Stimulated activated CD4-positive, alpha-beta T cell treated with anti-CD3 and anti-CD28 coated beads, Interleukin-12 subunit alpha, Interleukin-12 subunit beta, amount 100 ng/mL, for 24 hours (primary cell): ENCODE data around the gene MYL10.
A peak's percentile ranks its signal among the peaks of the same experiment; 100 is the strongest.
"Not testable (repeated sequence)": the region's sequence is repeated elsewhere in the genome, so short reads cannot be mapped to it uniquely, and the experiment has no call there.

Experiments used
- DNase-seq, 2 experiments: peaks; one replicate each; pipeline ENCODE4 v3.0.0-alpha.2; 2020; ENCODE audit warnings: low read depth in 2 of 2

Gene MYL10

GRCh38 chr7:101618916-101619315, 10.2 kb downstream of the MYL10 start:
- DNase-seq, result no peak

GRCh38 chr7:101618207-101618839, 10.8 kb downstream of the MYL10 start:
- DNase-seq, result no peak

DNA sequence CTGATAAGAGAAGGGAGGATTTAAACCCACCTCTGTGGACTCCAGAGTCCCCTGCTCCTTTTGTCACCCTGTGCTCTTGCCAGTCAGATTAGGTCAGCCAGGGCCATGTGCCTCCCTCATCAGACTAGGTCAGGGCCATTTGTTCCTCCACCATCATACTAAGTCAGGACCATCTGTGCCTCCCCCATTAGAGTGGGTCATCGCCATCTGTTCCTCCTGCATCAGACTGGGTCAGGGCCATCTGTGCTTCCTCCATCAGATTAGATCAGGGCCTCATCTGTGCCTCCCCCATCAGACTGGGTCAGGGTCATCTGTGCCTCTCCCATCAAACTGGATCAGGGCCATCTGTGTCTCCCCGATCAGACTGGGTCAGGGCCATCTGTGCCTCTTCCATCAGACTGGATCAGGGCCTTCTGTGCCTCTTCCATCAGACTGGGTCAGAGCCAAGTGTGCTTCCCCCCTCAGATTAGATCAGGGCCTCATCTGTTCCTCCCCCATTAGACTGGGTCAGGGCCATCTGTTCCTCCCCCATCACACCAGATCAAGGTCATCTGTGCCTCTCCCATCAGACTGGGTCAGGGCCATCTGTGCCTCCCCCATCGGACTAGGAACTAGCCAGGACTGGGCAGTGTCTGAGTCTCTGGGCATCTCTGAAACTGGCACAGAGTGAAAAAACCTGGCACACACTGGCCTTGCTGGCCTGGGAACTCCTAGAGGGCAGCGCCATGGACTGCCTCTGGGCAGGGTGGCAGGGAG, 11.5 kb downstream of the MYL10 start:
- no peak for DNase-seq

DNA sequence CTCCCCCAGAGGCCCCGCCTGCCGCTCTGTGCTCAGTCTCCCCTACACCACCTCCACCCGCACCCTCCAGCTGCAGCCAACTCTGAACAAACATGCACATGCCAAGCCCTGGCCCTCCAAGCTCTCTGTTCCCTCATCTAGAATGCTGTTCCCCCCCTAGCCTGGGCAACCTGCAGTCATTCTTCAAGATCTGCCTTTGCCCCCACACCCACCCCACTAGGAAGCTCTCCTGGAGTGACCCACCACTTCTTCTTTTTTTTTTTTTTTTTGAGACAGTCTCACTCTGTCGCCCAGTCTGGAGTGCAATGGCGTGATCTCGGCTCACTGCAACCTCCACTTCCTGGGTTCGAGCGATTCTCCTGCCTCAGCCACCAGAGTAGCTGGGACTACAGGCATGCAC, 13.7 kb downstream of the MYL10 start:
- DNase-seq, result no peak

GRCh38 chr7:101614939-101615302, 14.2 kb downstream of the MYL10 start:
- no peak for DNase-seq

- no peak for DNase-seq
Measured at GRCh38 chr7:101614098-101614938, 14.8 kb downstream of the MYL10 start.

DNA sequence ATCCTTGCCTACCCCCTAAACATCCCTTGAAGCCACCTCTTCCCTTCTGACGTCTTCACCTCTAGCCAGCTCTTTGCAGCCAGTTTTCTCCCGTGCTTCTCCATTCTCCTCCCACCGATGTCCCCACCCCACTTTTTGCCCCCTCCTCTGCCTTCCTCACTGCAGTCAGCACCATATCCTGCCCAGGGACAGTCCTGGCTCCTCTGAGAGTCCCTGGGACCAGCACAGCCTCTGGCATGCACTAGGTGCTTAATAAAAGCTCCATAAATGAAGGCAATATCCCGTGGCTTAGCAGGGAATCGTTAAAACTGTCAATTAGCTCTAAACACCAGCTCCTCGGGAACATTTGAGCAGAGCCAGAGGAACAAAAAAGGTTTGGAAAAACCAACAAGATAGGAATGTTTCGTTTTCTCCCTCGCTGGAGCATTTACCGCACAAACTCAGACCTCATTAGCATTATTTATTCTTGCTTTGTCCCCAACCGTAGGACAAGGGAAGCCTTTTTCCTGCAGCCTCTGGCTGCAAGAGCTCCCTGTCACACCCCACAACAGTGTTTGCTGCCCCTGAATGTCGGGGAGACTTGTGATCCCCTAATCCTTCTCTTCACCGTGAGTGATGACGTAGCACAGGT, 16.1 kb downstream of the MYL10 start:
- no peak for DNase-seq

DNA sequence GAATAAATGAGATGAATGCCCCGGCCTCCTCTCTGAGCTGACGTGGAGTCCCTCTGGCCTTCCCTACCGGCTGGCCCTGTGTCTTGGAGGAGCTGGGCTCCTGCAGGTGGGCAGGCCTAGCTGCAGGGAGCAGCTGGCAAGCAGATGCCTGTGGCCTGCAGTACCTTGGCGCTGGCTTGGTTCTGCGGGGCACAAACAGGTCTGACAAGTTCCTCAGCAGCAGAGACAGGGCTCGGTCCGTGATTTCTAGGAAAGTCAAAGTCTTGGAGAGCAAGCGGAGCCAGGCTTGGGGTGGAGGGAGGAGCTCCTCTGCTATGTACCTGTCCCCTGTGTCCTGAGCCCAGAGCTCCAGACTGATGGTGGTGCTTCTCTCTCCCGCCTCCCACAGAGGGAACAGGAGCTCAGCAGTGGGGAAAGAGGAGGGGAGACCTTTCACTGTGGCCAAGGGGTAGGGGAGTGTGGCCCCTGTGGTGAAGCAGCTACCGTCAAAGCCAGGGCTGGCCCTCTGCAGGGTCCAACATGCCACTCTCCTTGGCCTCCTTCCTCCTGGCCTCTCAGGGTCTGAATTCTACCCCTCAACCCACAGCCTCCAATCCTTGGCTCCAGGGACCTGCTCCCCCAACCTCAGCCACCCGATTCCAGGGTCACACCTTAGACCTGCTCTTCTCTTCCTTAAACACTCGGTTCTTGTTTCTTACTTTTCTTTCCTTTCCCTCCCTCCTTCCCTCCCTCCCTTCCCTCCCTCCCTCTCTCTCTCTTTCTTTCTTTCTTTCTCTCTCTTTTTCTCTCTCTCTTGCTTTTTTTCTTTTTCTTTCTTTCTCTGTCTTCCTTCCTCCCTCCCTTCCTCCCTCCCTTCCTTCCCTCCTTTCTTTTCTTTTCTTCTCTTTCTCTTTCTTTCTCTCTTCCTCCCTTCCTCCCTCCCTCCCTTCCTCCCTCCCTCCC, 20.1 kb downstream of the MYL10 start:
- DNase-seq, result no peak

DNA sequence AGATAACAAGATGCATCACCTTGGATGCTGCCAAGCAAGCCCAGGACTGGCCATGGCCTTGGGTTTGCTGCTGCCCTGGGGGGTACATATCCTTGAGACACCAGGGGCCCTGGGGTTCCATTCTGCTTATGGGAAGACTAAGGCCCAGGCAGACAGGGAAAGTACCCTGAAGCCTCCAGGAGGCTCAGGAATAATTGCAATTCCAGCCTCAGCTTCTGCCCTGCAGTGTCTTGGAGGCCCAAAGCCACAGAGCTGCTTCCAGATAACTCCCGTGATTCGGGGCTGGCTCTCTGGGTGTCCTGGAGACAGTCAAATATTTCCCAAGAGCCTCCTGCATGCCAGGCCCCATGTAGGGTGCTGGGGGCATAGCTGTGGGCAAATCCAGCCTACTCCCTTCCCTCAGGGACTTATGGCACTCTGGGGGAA, 22.6 kb downstream of the MYL10 start:
- DNase-seq, result no peak

DNA sequence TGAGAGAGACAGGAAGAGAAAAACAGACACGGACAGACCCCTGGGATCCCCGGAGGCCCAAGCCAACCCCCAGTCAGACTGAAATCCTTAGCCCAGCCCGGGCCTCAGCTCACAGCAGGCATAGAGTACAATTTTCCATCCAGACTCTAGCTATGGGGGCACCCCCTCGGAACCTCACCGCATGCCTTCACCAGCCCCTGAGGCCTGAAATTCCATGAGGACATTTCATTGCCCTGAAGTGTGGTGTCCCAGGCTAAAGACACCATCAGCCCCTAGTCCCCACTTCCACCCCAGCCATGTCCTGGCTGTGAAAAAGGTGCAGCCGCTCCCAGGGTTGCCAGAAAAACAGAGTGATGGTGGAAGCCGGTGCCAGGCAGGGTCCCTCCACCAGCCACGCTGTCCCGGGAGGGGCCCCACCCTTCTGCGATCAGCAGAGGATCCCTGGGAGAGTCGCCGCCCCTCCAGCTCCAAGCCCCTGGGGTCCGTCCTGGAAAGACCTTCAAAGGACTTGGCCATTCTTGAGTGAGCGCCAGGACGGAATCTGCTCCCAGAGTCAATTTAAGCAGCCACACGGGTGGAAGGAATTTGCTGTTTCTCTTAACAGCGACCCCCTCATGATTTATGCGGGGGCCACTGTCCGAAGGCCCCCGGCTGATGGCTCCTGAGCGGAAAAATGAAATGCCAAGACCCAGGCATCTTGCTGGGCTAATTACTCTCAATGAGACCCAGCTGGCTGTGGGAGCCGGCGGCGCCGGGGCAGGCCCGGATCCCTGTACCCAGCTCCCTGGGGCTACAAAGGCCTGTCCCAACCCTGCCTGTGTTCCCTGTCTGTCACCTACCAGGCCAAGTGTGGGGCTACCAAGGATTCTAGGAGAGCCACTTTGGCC, 23.2 kb downstream of the MYL10 start:
- no peak for DNase-seq

DNA sequence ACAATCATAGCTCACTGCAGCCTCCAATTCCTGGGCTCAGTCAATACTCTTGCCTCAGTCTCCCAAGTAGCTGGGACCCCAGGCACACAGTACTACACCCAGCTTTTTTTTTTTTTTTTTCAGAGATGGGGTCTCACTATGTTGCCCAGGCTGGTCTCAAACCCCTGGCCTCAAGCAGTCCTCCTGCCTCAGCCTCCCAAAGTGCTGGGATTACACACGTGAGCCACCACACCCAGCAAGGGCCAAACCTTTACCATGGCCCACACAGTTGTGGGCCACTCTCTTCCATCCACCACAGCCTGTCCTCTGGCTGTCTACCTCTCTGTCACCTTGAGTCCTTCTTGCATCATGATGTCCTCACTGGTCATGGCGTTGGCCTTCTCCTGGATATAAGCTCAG, 24.2 kb downstream of the MYL10 start:
- DNase-seq, result not testable (repeated sequence)

DNA sequence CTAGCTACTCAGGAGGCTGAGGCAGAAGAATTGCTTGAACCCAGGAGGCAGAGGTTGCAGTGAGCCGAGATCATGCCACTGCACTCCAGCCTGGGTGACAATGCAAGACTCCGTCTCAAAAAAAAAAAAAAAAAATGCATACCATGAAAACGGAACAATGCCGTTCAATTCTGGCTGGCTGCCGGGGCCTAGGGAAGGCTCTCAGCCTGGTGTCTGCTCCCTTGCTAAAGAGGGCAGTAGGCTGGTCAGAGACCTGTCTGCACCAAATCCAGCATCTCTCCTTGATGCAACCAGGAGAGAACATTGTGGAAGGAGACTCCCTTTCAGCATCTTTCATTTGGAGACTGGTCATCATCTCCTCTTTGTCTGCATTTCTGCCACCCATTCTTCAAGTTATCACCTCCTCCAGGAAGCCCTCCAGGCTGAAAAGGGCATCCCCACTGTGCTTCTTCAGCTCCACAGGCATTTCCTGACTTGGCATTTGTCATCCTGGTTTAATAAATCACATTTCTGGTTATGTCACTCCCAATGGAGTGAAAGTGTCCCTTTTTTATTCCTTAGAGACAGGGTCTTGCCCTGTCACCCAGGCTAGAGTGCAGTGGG, 24.7 kb downstream of the MYL10 start:
- DNase-seq, result no peak

- peak; percentile 40 to 73 for DNase-seq
Measured at GRCh38 chr7:101602484-101603241, 26.4 kb downstream of the MYL10 start.

GRCh38 chr7:101602082-101602481, 27.0 kb downstream of the MYL10 start:
- DNase-seq, result no peak

- no peak for DNase-seq
Measured at GRCh38 chr7:101599787-101600186, 29.3 kb downstream of the MYL10 start.

- no peak for DNase-seq
Measured at GRCh38 chr7:101598986-101599771, 29.9 kb downstream of the MYL10 start.

DNA sequence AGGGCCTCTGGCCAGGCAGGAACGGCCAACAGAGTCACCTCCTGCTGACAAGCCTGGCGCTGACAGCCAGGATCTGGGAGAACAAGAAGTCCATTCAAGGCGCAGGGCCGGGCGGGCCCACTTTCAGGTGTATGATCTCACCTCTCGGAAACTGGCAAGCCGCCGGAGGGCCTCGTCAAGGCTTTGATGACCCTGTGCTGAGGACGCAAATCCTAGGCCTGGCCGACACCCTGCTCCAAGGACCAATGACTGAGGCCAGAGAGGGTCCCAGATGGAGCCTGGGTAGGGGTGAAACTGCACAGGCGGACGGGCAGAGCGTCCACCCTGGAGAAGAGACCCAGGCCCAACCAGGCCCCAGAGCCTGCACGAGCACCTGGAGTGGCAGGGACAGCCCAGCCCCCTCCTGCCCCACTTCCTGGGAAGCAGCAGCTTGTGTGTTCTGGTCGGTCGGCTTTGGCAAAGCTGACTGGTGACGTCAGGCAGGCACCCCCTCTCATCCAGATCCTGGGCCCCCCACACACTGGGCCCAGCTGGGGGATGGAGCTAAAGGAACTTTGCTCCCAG, 30.6 kb downstream of the MYL10 start:
- no peak for DNase-seq

- no peak for DNase-seq
Measured at GRCh38 chr7:101597941-101598340, 31.2 kb downstream of the MYL10 start.
